ENCODE measurements around the gene CTNNA1. TPM values are rescaled to one million over a fixed set of nuclear protein-coding genes. Genes with fewer than 3 reads are reported as not detected.

CTNNA1 gene
- total and polyA plus RNA-seq, 2 donors (not counting 3 experiments of a cell fraction or from before 2014, with no cell fraction given), result 156 to 394 TPM

GRCh38 chr5:138732933-138733332, 20.3 kb upstream of the CTNNA1 start:
- dilution Hi-C loops (cut with MboI; ENCODE audit: extremely low pct_ligation_motif_present, low sequenced_read_pairs), result no loop called here
- H3K36me3 ChIP-seq (ENCODE audit: control insufficient read depth in 2 of 2, extremely low read depth in 1 of 2, insufficient read depth in 2 of 2, low read length in 2 of 2), result no peaks in the 10 kb centered on the region
- H3K4me3 ChIP-seq (replicated peaks in 1 of 3; ENCODE audit: insufficient read depth in 1 of 3, low read depth in 1 of 3, low read length in 3 of 3), result no peak overlapping the region
- intact Hi-C loops (cut with micrococcal nuclease), result no loop called here
- no TSS peak for BruUV-seq (replicated peaks)
- no peak overlapping the region for H3K4me2 ChIP-seq (ENCODE audit: insufficient read depth, low read length)
- no peaks in the 10 kb centered on the region for H3K4me1 ChIP-seq (ENCODE audit: control insufficient read depth, extremely low read depth, insufficient read depth, low read length)
- H3K27ac ChIP-seq (ENCODE audit: insufficient read depth, low read depth, low read length), result no peak overlapping the region
- peaks cover 0 to 4% of the 10 kb centered on the region in 2 experiments for H3K27me3 ChIP-seq (ENCODE audit: control insufficient read depth in 2 of 2, insufficient read depth in 2 of 2, low read length in 2 of 2)
- FAIRE-seq (no peak), DNase-seq (ENCODE audit: low read depth, low spot score) (no peak)
- H3K9ac ChIP-seq (replicated peaks; ENCODE audit: extremely low read depth, insufficient read depth, low read length), result no peak overlapping the region
- POLR2A ChIA-PET, result no interaction called here
- H3K9me3 ChIP-seq (replicated peaks; ENCODE audit: control insufficient read depth, insufficient read depth, low read length), result no peaks in the 10 kb centered on the region
- no peaks in the 10 kb centered on the region for H3K9me1 ChIP-seq (replicated peaks; ENCODE audit: control insufficient read depth, extremely low read depth, insufficient read depth, low read length)
- TF ChIP-seq MYC (IDR thresholded peaks at IDR 0.05; ENCODE audit: low read depth, low read length) (no peak), POLR2AphosphoS5 (IDR thresholded peaks at IDR 0.05; ENCODE audit: insufficient read depth, low read depth, low read length) (no peak), POLR2A (IDR thresholded peaks at IDR 0.05; ENCODE audit: low read depth, low read length) (no peak), FOS (IDR thresholded peaks at IDR 0.05; ENCODE audit: borderline replicate concordance, insufficient read depth, low read length) (no peak), CTCF (IDR thresholded peaks at IDR 0.05; ENCODE audit: extremely low read depth in 1 of 2, insufficient read depth in 1 of 2, low read depth in 1 of 2, low read length in 2 of 2) (no peak), JUN (IDR thresholded peaks at IDR 0.05; ENCODE audit: borderline replicate concordance, insufficient read depth, insufficient read length, low read depth) (no peak), GATA2 (IDR thresholded peaks at IDR 0.05; ENCODE audit: insufficient read depth, insufficient read length, low read depth, low read length) (no peak), MAX (IDR thresholded peaks at IDR 0.05; ENCODE audit: insufficient read depth, insufficient read length) (no peak), EZH2 (IDR thresholded peaks at IDR 0.05; ENCODE audit: borderline replicate concordance, low read depth, low read length, severe bottlenecking) (no peak)
- H4K20me1 ChIP-seq (replicated peaks; ENCODE audit: control insufficient read depth, extremely low read depth, insufficient read depth, low read length), result no peaks in the 10 kb centered on the region
- no peaks in the 10 kb centered on the region for H3K79me2 ChIP-seq (ENCODE audit: control insufficient read depth, insufficient read depth, low read length)
- no peak overlapping the region for H2AFZ ChIP-seq (ENCODE audit: low read depth, low read length)
- CTCF ChIA-PET, result interaction anchor here (0.5 to 1.2 kb wide), 3 partner anchors 20 to 57 kb away, joined by 3 read pairs; no protein-coding TSS in a partner anchor

Data from endothelial cell of umbilical vein (primary cell).